CD4-positive, alpha-beta T cell treated with Interleukin-6 for 4 hours (primary cell): ENCODE measurements around the gene JPT2.

Experiments used
- DNase-seq: peaks from one replicate; pipeline ENCODE4 v3.0.0-alpha.2; 2020; ENCODE audit warnings: mixed read lengths

JPT2 gene

GRCh38 chr16:1740781-1741490, 62.9 kb downstream of the JPT2 start:
- no peak for DNase-seq

DNA sequence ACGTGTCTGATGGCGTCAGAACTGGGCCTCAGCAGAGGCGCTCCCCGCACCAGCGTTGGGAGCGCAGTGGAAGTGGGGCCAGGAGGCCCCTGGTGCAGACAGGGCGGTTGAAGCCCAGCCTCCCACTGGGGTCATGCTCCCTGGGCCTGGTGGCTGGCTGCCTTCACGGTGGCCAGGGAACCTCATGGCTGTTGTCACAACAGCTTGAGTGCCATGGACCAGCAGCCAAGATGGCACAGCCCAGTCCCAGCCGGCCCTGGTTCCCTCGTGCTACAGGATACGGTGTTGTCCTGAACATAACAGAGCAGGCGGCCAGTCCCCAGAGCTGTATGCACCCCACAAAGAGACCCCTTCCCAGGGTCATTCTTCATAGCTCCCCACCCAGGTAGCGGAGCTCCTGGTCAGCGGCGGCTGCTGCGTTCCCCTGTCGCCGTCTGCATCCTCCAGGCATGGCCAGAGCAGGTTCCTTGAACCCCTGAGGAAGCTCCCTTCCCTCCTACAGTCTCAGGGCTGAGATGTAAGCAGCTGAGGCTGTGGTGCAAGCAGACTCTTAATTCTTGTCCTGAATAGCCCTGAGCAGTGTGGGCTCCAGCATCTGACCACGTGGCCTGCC, 63.6 kb downstream of the JPT2 start:
- no peak for DNase-seq

GRCh38 chr16:1743376-1744337, 65.6 kb downstream of the JPT2 start:
- no peak for DNase-seq

- DNase-seq = no peak
Measured at GRCh38 chr16:1744338-1744840, 66.3 kb downstream of the JPT2 start.

GRCh38 chr16:1745181-1745899, 67.3 kb downstream of the JPT2 start:
- DNase-seq = no peak

- no peak for DNase-seq
Measured at GRCh38 chr16:1745900-1746692, 68.0 kb downstream of the JPT2 start.

GRCh38 chr16:1746693-1747195, 68.7 kb downstream of the JPT2 start:
- no peak for DNase-seq

GRCh38 chr16:1747934-1748333, 69.9 kb downstream of the JPT2 start:
- no peak for DNase-seq

- DNase-seq = no peak
Measured at GRCh38 chr16:1749152-1750117, 71.4 kb downstream of the JPT2 start.
